ENCODE measurements around the gene LRRN2.

LRRN2 gene

GRCh38 chr1:204672482-204673121, 12.9 kb downstream of the LRRN2 start:
- TF ChIP-seq YY1 (IDR thresholded peaks at IDR 0.05; ENCODE audit: low read depth): no peak
- TF ChIP-seq CEBPB (IDR thresholded peaks at IDR 0.05): no peak
- TF ChIP-seq, protein P1, sequence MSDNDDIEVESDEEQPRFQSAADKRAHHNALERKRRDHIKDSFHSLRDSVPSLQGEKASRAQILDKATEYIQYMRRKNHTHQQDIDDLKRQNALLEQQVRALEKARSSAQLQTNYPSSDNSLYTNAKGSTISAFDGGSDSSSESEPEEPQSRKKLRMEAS (IDR thresholded peaks at IDR 0.05): no peak

GRCh38 chr1:204672069-204672468, 13.5 kb downstream of the LRRN2 start:
- TF ChIP-seq NFIC (IDR thresholded peaks at IDR 0.05) (no peak), FOXM1 (IDR thresholded peaks at IDR 0.05; ENCODE audit: borderline replicate concordance, low read depth) (no peak), CREB1 (IDR thresholded peaks at IDR 0.05; ENCODE audit: low read depth) (no peak), EGR1 (IDR thresholded peaks at IDR 0.05) (no peak), CEBPB (IDR thresholded peaks at IDR 0.05) (no peak), TAF1 (IDR thresholded peaks at IDR 0.05; ENCODE audit: low read depth) (no peak), ZBTB7A (IDR thresholded peaks at IDR 0.05; ENCODE audit: low read depth) (no peak)

DNA sequence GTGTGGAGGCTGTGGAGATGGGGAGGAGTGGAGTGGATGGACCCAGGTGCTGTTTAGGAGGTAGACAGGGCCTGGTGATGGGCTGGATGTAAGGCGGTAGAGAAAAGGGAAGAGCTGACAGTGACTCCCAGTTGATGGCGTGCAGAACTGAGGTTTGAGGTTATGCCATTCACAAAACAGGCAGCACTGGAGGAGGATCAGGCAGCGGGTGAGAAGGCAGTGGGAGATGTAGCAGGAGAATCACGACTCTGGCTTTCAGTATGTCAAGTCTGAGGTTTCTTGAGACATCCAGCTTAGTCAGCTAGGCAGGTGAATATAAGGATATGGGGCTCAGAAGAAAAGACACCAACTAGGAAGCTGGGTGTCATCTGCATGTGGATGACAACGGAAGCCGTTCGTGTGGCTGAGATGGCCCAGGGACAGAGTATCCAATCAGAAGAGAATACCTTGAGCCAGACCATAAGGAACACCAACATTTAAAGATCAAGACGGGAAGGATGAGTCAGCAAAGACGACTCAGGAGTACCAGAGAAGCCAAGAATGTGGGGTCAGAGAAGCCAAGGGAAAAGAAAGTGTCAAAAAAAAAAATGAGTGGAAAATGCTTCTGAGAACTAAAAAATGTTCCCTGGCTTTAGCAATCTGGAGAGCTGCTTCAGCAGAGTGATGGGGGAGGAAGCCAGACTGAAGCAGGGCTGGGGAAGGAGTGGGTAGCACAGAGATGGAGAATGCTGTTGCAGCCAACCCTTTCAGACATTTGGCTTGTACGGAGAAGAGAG, 15.2 kb downstream of the LRRN2 start:
- TF ChIP-seq EGR1 (IDR thresholded peaks at IDR 0.05) (no peak), TEAD4 (IDR thresholded peaks at IDR 0.05) (no peak), RAD21 (IDR thresholded peaks at IDR 0.05; ENCODE audit: low read depth) (no peak), CEBPB (IDR thresholded peaks at IDR 0.05) (no peak), TAF1 (IDR thresholded peaks at IDR 0.05; ENCODE audit: low read depth) (no peak), EP300 (IDR thresholded peaks at IDR 0.05; ENCODE audit: borderline replicate concordance) (no peak), YY1 (IDR thresholded peaks at IDR 0.05; ENCODE audit: low read depth) (no peak), ZBTB7A (IDR thresholded peaks at IDR 0.05; ENCODE audit: low read depth) (no peak), FOXM1 (IDR thresholded peaks at IDR 0.05; ENCODE audit: borderline replicate concordance, low read depth) (no peak), CREB1 (IDR thresholded peaks at IDR 0.05; ENCODE audit: low read depth) (no peak), NFIC (IDR thresholded peaks at IDR 0.05) (no peak), TCF12 (IDR thresholded peaks at IDR 0.05; ENCODE audit: low read depth) (no peak)
- TF ChIP-seq, protein P2, sequence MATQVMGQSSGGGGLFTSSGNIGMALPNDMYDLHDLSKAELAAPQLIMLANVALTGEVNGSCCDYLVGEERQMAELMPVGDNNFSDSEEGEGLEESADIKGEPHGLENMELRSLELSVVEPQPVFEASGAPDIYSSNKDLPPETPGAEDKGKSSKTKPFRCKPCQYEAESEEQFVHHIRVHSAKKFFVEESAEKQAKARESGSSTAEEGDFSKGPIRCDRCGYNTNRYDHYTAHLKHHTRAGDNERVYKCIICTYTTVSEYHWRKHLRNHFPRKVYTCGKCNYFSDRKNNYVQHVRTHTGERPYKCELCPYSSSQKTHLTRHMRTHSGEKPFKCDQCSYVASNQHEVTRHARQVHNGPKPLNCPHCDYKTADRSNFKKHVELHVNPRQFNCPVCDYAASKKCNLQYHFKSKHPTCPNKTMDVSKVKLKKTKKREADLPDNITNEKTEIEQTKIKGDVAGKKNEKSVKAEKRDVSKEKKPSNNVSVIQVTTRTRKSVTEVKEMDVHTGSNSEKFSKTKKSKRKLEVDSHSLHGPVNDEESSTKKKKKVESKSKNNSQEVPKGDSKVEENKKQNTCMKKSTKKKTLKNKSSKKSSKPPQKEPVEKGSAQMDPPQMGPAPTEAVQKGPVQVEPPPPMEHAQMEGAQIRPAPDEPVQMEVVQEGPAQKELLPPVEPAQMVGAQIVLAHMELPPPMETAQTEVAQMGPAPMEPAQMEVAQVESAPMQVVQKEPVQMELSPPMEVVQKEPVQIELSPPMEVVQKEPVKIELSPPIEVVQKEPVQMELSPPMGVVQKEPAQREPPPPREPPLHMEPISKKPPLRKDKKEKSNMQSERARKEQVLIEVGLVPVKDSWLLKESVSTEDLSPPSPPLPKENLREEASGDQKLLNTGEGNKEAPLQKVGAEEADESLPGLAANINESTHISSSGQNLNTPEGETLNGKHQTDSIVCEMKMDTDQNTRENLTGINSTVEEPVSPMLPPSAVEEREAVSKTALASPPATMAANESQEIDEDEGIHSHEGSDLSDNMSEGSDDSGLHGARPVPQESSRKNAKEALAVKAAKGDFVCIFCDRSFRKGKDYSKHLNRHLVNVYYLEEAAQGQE (IDR thresholded peaks at IDR 0.05; ENCODE audit: low read depth): no peak
- TF ChIP-seq, protein P3, sequence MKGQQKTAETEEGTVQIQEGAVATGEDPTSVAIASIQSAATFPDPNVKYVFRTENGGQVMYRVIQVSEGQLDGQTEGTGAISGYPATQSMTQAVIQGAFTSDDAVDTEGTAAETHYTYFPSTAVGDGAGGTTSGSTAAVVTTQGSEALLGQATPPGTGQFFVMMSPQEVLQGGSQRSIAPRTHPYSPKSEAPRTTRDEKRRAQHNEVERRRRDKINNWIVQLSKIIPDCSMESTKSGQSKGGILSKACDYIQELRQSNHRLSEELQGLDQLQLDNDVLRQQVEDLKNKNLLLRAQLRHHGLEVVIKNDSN (IDR thresholded peaks at IDR 0.05): no peak
- TF ChIP-seq, protein P1 (IDR thresholded peaks at IDR 0.05): no peak

DNA sequence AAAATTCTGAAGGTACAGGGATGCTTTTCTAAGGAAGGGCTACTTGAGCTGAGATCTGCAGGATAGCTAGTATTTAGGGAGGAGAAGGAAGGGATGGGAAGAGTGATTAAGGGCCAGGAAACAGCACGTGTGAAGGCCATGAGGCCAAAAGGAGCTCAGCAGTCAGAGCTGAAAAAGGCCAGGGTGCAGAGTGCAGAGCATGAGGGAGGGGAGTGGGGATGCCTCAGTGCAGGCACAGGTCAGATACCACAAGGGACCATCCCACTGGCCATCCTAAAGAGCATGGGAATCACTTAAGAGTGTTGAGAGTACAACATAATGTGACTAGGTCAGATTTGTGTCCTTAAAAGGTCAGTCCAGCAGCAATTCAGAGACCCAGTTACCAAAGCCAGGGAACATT, 16.0 kb downstream of the LRRN2 start:
- TF ChIP-seq NFIC (IDR thresholded peaks at IDR 0.05): no peak
- TF ChIP-seq, protein P1 (IDR thresholded peaks at IDR 0.05): no peak
- no peak for TF ChIP-seq ZBTB7A (IDR thresholded peaks at IDR 0.05; ENCODE audit: low read depth)
- TF ChIP-seq TEAD4 (IDR thresholded peaks at IDR 0.05): no peak
- TF ChIP-seq RAD21 (IDR thresholded peaks at IDR 0.05; ENCODE audit: low read depth): no peak
- TF ChIP-seq CEBPB (IDR thresholded peaks at IDR 0.05): no peak
- TF ChIP-seq, protein P3 (IDR thresholded peaks at IDR 0.05): no peak

GRCh38 chr1:204664384-204664651, 21.2 kb downstream of the LRRN2 start:
- TF ChIP-seq ZBTB7A (IDR thresholded peaks at IDR 0.05; ENCODE audit: low read depth): no peak
- no peak for TF ChIP-seq CREB1 (IDR thresholded peaks at IDR 0.05; ENCODE audit: low read depth)
- no peak for TF ChIP-seq TCF12 (IDR thresholded peaks at IDR 0.05; ENCODE audit: low read depth)
- TF ChIP-seq YY1 (IDR thresholded peaks at IDR 0.05; ENCODE audit: low read depth): no peak
- TF ChIP-seq, protein P2 (IDR thresholded peaks at IDR 0.05; ENCODE audit: low read depth): no peak
- no peak for TF ChIP-seq RAD21 (IDR thresholded peaks at IDR 0.05; ENCODE audit: low read depth)
- TF ChIP-seq EP300 (IDR thresholded peaks at IDR 0.05; ENCODE audit: borderline replicate concordance): no peak
- TF ChIP-seq FOXM1 (IDR thresholded peaks at IDR 0.05; ENCODE audit: borderline replicate concordance, low read depth): no peak
- no peak for TF ChIP-seq EGR1 (IDR thresholded peaks at IDR 0.05)
- no peak for TF ChIP-seq NFIC (IDR thresholded peaks at IDR 0.05)
- TF ChIP-seq, protein P3 (IDR thresholded peaks at IDR 0.05): no peak
- no peak for TF ChIP-seq TEAD4 (IDR thresholded peaks at IDR 0.05)
- TF ChIP-seq TAF1 (IDR thresholded peaks at IDR 0.05; ENCODE audit: low read depth): no peak

Measured in Ishikawa (cell line).